Keratinocyte (primary cell): ENCODE results near the gene MCTP2. TPM values are rescaled to one million over a fixed set of nuclear protein-coding genes. Genes with fewer than 3 reads are reported as not detected.

ENCODE experiments used
- DNase-seq: peaks from one replicate; pipeline ENCODE4 v3.0.0-alpha.2; 2011; ENCODE audit warnings: low read depth, missing footprints, low spot score
- FAIRE-seq: peaks from 2 replicates; lab custom pipeline; 2011; peaks lifted over from hg19 to GRCh38; lab: Jason Lieb, UNC
- H2AFZ ChIP-seq: 2 replicates; pipeline ENCODE4 v1.6.0; 2012; ENCODE audit warnings: low read length, control low read depth, inconsistent platforms; ENCODE audit not compliant: control insufficient read depth
- H3K27ac ChIP-seq: 2 replicates; pipeline ENCODE4 v1.5.1; 2011; ENCODE audit warnings: low read length; ENCODE audit not compliant: control insufficient read depth, insufficient read depth
- H3K27me3 ChIP-seq: 3 replicates; pipeline ENCODE4 v1.6.0; 2011; ENCODE audit warnings: low read length; ENCODE audit not compliant: control insufficient read depth, insufficient read depth; ENCODE audit errors: extremely low read depth
- H3K36me3 ChIP-seq, 2 experiments: 2 replicates in 1 of 2; 3 replicates in 1 of 2; pipeline ENCODE4 v1.5.1; 2011; ENCODE audit warnings: low read length in 2 of 2, mild to moderate bottlenecking in 1 of 2; ENCODE audit not compliant: control insufficient read depth in 2 of 2, insufficient read depth in 2 of 2; ENCODE audit errors: extremely low read depth in 1 of 2
- H3K4me1 ChIP-seq: 3 replicates; pipeline ENCODE4 v1.5.1; 2011; ENCODE audit warnings: low read length; ENCODE audit not compliant: control insufficient read depth, insufficient read depth; ENCODE audit errors: extremely low read depth
- H3K4me2 ChIP-seq: 3 replicates; pipeline ENCODE4 v1.6.0; 2011; ENCODE audit warnings: low read depth, low read length; ENCODE audit not compliant: control insufficient read depth, insufficient read depth; ENCODE audit errors: extremely low read depth
- H3K4me3 ChIP-seq, 3 experiments: fragments of 200-600 bp in 1 of 3; sonication (generic) in 1 of 3; 2 replicates in 2 of 3; 3 replicates in 1 of 3; pipeline ENCODE4 v1.5.1; 2011 to 2016; ENCODE audit warnings: low read length in 3 of 3, mild to moderate bottlenecking in 3 of 3, control low read depth in 2 of 3, inconsistent platforms in 1 of 3, low read depth in 1 of 3, mixed read lengths in 1 of 3, mixed run types in 1 of 3, moderate library complexity in 1 of 3; ENCODE audit not compliant: control insufficient read depth in 2 of 3, insufficient read depth in 2 of 3; ENCODE audit errors: extremely low read depth in 1 of 3
- H3K79me2 ChIP-seq: 2 replicates; pipeline ENCODE4 v1.6.0; 2012; ENCODE audit warnings: low read length; ENCODE audit not compliant: control insufficient read depth, insufficient read depth
- H3K9ac ChIP-seq: 3 replicates; pipeline ENCODE4 v1.6.0; 2011; ENCODE audit warnings: low read length; ENCODE audit not compliant: control insufficient read depth, insufficient read depth; ENCODE audit errors: extremely low read depth
- H3K9me1 ChIP-seq: 3 replicates; pipeline ENCODE4 v1.6.0; 2011; ENCODE audit warnings: low read length; ENCODE audit not compliant: control insufficient read depth, insufficient read depth; ENCODE audit errors: extremely low read depth
- H3K9me3 ChIP-seq: 2 replicates; pipeline ENCODE4 v1.5.1; 2012; ENCODE audit warnings: low read depth, low read length; ENCODE audit not compliant: control insufficient read depth
- H4K20me1 ChIP-seq: 3 replicates; pipeline ENCODE4 v1.6.0; 2011; ENCODE audit warnings: low read length; ENCODE audit not compliant: control insufficient read depth, insufficient read depth; ENCODE audit errors: extremely low read depth
- EZH2 ChIP-seq: IDR thresholded peaks from one replicate; pipeline ENCODE4 v1.6.1; 2012; ENCODE audit warnings: inconsistent platforms, mild to moderate bottlenecking, low read length, moderate library complexity
- dilution Hi-C: fragments of 300-500 bp; cut with MboI; formaldehyde crosslinking; loops from one replicate; pipeline ENCODE4 v1.7.0; 2020; ENCODE audit warnings: low sequenced_read_pairs; ENCODE audit not compliant: extremely low pct_ligation_motif_present
- polyA plus RNA-seq, 5 experiments: library from polyadenylated mRNA; depleted of rRNA in 3 of 5; stranded (reverse) in 3 of 5; stranded (forward) in 1 of 5; unstranded in 1 of 5; fragments of >200 nt; gene quantifications; 1 replicate in 1 of 5; 2 replicates in 3 of 5; 3 replicates in 1 of 5; pipeline versions ENCODE4 v1.2.1 to v1.2.3, GENCODE V29; 2011 to 2012; ENCODE audit warnings: missing spikeins in 2 of 5, low read depth in 1 of 5, low replicate concordance in 1 of 5
- TF ChIP-seq, protein P1 (sequence below), 3 experiments: IDR thresholded peaks in 1 of 3; conservative IDR thresholded peaks in 1 of 3; optimal IDR thresholded peaks in 1 of 3; 2 replicates in 2 of 3; 3 replicates in 1 of 3; pipeline versions ENCODE3 to v1.5.1; 2011; ENCODE audit warnings: low read length in 3 of 3, mild to moderate bottlenecking in 3 of 3, moderate library complexity in 2 of 3, control low read depth in 1 of 3, inconsistent platforms in 1 of 3; ENCODE audit not compliant: insufficient read depth in 2 of 3; ENCODE audit errors: extremely low read depth in 1 of 3

Gene MCTP2
- polyA plus RNA-seq, 1 donor (not counting 4 experiments of a cell fraction or from before 2014, with no cell fraction given) = 22.0 TPM

DNA sequence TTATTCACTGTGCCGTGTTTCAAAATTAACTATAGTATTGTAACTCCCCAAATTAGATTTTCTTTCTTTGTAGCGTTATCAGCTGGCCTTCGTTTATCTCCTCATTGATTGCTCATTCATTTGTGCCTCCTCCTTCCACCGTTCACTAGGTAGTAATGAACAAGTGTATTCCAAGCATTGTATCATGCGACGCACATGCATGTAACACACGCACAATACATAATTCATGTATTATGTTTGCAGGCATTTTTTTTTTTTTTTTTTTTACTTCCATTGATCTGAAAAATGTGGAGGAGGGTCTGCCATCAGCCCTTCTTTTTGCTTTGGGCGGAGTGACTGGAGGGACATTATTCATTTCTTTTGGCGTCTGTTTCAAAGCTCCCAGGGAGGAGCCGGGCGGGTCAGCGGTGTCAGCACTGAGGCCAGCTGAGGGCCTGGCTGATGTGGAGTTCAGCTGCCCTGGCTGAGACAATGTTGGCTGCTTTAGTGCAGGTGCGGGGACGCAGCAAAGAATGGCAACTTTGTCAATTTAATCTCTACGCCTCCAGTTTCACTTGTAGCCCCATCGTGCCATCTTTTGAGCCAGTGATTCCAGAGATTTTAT, 107.0 kb downstream of the MCTP2 start:
- Histone ChIP-seq H3K27ac (no peak overlapping the region), H3K4me1 (no peaks in the 10 kb centered on the region), H3K27me3 (no peaks in the 10 kb centered on the region), H3K9me1 (no peaks in the 10 kb centered on the region), H3K79me2 (no peaks in the 10 kb centered on the region), H3K36me3 (peaks cover 0 to 2% of the 10 kb centered on the region in 2 experiments), H4K20me1 (no peaks in the 10 kb centered on the region), H3K4me2 (no peak overlapping the region), H3K4me3 (no peak overlapping the region), H2AFZ (no peak overlapping the region), H3K9me3 (no peaks in the 10 kb centered on the region), H3K9ac (no peak overlapping the region)
- dilution Hi-C loops = no loop called here
- FAIRE-seq = no peak
- no peak for DNase-seq
- TF ChIP-seq, protein P1, sequence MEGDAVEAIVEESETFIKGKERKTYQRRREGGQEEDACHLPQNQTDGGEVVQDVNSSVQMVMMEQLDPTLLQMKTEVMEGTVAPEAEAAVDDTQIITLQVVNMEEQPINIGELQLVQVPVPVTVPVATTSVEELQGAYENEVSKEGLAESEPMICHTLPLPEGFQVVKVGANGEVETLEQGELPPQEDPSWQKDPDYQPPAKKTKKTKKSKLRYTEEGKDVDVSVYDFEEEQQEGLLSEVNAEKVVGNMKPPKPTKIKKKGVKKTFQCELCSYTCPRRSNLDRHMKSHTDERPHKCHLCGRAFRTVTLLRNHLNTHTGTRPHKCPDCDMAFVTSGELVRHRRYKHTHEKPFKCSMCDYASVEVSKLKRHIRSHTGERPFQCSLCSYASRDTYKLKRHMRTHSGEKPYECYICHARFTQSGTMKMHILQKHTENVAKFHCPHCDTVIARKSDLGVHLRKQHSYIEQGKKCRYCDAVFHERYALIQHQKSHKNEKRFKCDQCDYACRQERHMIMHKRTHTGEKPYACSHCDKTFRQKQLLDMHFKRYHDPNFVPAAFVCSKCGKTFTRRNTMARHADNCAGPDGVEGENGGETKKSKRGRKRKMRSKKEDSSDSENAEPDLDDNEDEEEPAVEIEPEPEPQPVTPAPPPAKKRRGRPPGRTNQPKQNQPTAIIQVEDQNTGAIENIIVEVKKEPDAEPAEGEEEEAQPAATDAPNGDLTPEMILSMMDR (optimal IDR thresholded peaks at IDR 0.05 in 1 of 3, IDR thresholded peaks at IDR 0.05 in 1 of 3, conservative IDR thresholded peaks at IDR 0.05 in 1 of 3; ENCODE audit: extremely low read depth in 1 of 3, insufficient read depth in 2 of 3, low read length in 3 of 3) = no peak
- no peak for TF ChIP-seq EZH2

DNA sequence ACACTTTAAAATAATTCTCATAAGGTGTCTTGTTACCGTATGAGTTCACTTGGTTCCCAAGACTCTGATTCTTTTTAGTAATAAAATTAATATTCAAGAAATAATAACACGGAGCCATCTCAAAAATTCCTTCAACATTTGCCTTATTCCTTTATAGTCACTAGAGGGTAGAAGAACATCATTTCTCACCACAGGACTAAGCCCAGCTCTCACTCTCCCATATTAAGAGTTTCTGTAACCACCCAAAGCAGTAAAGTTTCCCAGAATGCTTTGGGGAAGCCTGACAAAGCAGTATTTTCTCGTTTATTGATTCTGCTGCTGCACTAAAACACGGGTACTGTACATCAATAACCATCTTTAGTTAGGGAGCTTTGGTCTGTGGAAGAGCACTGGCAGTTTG, 114.9 kb downstream of the MCTP2 start:
- TF ChIP-seq, protein P1 (optimal IDR thresholded peaks at IDR 0.05 in 1 of 3, IDR thresholded peaks at IDR 0.05 in 1 of 3, conservative IDR thresholded peaks at IDR 0.05 in 1 of 3; ENCODE audit: extremely low read depth in 1 of 3, insufficient read depth in 2 of 3, low read length in 3 of 3) = no peak
- TF ChIP-seq EZH2 = no peak
- Histone ChIP-seq H3K9ac (no peak overlapping the region), H3K27me3 (no peaks in the 10 kb centered on the region), H3K4me3 (no peak overlapping the region), H3K9me3 (no peaks in the 10 kb centered on the region), H3K4me1 (no peaks in the 10 kb centered on the region), H3K4me2 (no peak overlapping the region), H3K36me3 (peaks cover 0 to 2% of the 10 kb centered on the region in 2 experiments), H3K9me1 (no peaks in the 10 kb centered on the region), H3K27ac (no peak overlapping the region), H4K20me1 (no peaks in the 10 kb centered on the region), H3K79me2 (no peaks in the 10 kb centered on the region), H2AFZ (no peak overlapping the region)
- dilution Hi-C loops = no loop called here
- DNase-seq (no peak), FAIRE-seq (no peak)
